GM23248 (cell line): Measurements from ENCODE around the gene P4HTM. TPM values are rescaled to one million over a fixed set of nuclear protein-coding genes. Genes with fewer than 3 reads are reported as not detected.

Experiments
- DNase-seq: peaks from one replicate; pipeline ENCODE4 v3.0.0-alpha.2; 2015
- H2AFZ ChIP-seq: fragments of 200-600 bp; sonication (generic); 2 replicates; pipeline ENCODE4 v1.6.1; 2016; ENCODE audit warnings: antibody characterized with exemption
- H3F3A ChIP-seq: fragments of 200-600 bp; sonication (generic); 2 replicates; pipeline ENCODE4 v1.6.1; 2016; ENCODE audit warnings: mild to moderate bottlenecking, antibody characterized with exemption, mixed run types; ENCODE audit not compliant: insufficient read depth
- H3K27ac ChIP-seq: fragments of 200-600 bp; sonication (generic); 2 replicates; pipeline ENCODE4 v1.5.1; 2016; ENCODE audit warnings: mild to moderate bottlenecking
- H3K27me3 ChIP-seq: fragments of 200-600 bp; sonication (generic); replicated peaks from 2 replicates; pipeline ENCODE4 v1.6.1; 2016; ENCODE audit warnings: mild to moderate bottlenecking; ENCODE audit not compliant: insufficient read depth
- H3K36me3 ChIP-seq: fragments of 200-600 bp; sonication (generic); 2 replicates; pipeline ENCODE4 v1.6.1; 2016; ENCODE audit warnings: low read depth, mild to moderate bottlenecking
- H3K4me1 ChIP-seq: fragments of 200-600 bp; sonication (generic); 2 replicates; pipeline ENCODE4 v1.6.1; 2016; ENCODE audit warnings: mild to moderate bottlenecking; ENCODE audit not compliant: insufficient read depth
- H3K4me2 ChIP-seq: fragments of 200-600 bp; sonication (generic); one replicate; pipeline ENCODE4 v1.6.1; 2016; ENCODE audit warnings: mild to moderate bottlenecking; ENCODE audit not compliant: unreplicated experiment
- H3K4me3 ChIP-seq: fragments of 200-600 bp; sonication (generic); 2 replicates; pipeline ENCODE4 v1.5.1; 2016; ENCODE audit warnings: mild to moderate bottlenecking
- H3K79me2 ChIP-seq: fragments of 200-600 bp; sonication (generic); 2 replicates; pipeline ENCODE4 v1.6.1; 2016; ENCODE audit warnings: mild to moderate bottlenecking; ENCODE audit not compliant: insufficient read depth
- H3K9ac ChIP-seq: fragments of 200-600 bp; sonication (generic); 2 replicates; pipeline ENCODE4 v1.6.1; 2016; ENCODE audit warnings: mild to moderate bottlenecking
- H3K9me2 ChIP-seq: fragments of 200-600 bp; sonication (generic); 2 replicates; pipeline ENCODE4 v1.6.1; 2016; ENCODE audit warnings: mixed run types, mild to moderate bottlenecking, moderate library complexity; ENCODE audit not compliant: insufficient read depth
- H3K9me3 ChIP-seq: fragments of 200-600 bp; sonication (generic); one replicate; pipeline ENCODE4 v1.6.1; 2017; ENCODE audit warnings: low read depth
- H4K20me1 ChIP-seq: fragments of 200-600 bp; sonication (generic); 2 replicates; pipeline ENCODE4 v1.6.0; 2016; ENCODE audit not compliant: insufficient read depth
- EZH2 ChIP-seq: fragments of 200-600 bp; sonication (generic); IDR thresholded peaks from 2 replicates; pipeline ENCODE4 v1.6.1; 2018; ENCODE audit warnings: antibody characterized with exemption, mild to moderate bottlenecking; ENCODE audit not compliant: insufficient read depth, poor library complexity, severe bottlenecking
- EZH2phosphoT487 ChIP-seq: fragments of 200-600 bp; sonication (generic); IDR thresholded peaks from 2 replicates; pipeline ENCODE4 v1.6.1; 2018; ENCODE audit warnings: antibody characterized with exemption, moderate library complexity, mild to moderate bottlenecking, low read depth; ENCODE audit not compliant: insufficient read depth
- WGBS, 2 experiments: methylation state at CpG; one replicate each; pipeline ENCODE4 v1.1.6; 2015 to 2017; ENCODE audit warnings: low lambda C conversion rate in 2 of 2, low coverage in 1 of 2; ENCODE audit errors: missing lambda C conversion rate in 2 of 2; 5-methylcytosine and 5-hydroxymethylcytosine counted together
- in situ Hi-C: fragments of 300-500 bp; cut with MboI; formaldehyde crosslinking; loops from 2 replicates; pipeline ENCODE4 v1.15.0; 2020
- polyA plus RNA-seq: library from polyadenylated mRNA; unstranded; fragments of >200 nt; fragmentation: Nextera tagmentation; extraction: Ambion mirVana; gene quantifications from 2 replicates; pipeline ENCODE4 v1.2.1, GENCODE V29; 2016
- total RNA-seq: library from RNA; depleted of rRNA; stranded (reverse); fragments of >200 nt; shearing (Covaris generic); gene quantifications from 2 replicates; pipeline ENCODE4 v1.2.3, GENCODE V29; 2014

The P4HTM gene
- total and polyA plus RNA-seq, 2 experiments from 2014 or later: 29.7 to 53.6 TPM

DNA sequence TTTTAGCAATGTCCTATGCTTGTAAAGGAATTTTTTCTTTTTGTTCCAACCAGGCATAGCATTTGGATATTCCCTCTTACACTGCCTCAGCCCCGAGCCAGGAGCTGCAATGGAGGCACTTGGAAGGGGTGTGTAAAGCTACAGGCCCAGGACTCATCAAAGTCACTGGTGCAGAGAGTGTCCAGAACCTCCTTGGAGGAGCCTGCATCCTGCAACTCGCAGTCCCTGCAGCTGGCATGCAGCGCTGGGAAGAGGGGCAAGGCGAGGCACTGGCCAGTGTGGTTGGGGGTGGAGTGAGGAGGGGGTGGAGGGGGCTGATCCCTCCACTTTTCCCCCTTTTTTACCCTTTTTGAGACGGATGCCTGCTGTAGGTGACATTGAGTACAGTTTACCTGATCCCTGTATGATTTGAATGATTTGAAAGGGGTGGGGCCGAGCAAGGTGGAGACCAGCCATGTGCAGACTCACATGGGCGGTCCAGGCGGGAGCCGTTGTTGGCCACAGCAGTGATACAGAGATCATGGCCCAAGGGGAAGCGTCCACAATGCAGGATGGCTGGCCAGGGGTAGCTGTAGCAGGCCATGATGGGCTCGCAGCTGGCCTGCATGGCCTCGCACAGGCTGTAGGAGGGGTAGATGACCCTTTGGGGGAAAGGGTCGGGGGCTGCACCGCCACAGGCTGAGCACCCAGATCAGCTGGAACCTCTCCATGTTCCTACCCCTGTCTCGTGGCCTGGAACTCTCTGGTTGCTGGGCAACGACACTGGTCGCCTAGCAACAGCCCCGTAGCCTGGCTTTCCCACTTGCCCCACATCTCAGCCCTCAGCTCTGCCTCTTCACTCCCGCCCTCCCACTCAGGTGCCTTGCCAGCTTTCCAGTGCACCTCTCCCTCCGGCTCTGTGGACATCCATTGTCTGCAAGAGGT is 7.9 kb downstream of the P4HTM start:
- H3K79me2 ChIP-seq: peaks cover 33% of the 10 kb centered on the region
- H3K9me3 ChIP-seq: no peaks in the 10 kb centered on the region
- WGBS, 2 experiments: 74 to 79% methylated on average over 16 to 20 of the region's 20 CpGs
- in situ Hi-C loops: no loop called here
- H4K20me1 ChIP-seq: no peaks in the 10 kb centered on the region
- no peak overlapping the region for H2AFZ ChIP-seq
- no peaks in the 10 kb centered on the region for H3F3A ChIP-seq
- H3K27ac ChIP-seq: no peak overlapping the region
- DNase-seq: no peak
- TF ChIP-seq EZH2phosphoT487 (no peak), EZH2 (no peak)
- H3K4me2 ChIP-seq: no peak overlapping the region
- no peak overlapping the region for H3K9ac ChIP-seq
- H3K4me1 ChIP-seq: no peaks in the 10 kb centered on the region
- H3K36me3 ChIP-seq: no peaks in the 10 kb centered on the region
- H3K27me3 ChIP-seq: no peaks in the 10 kb centered on the region
- H3K4me3 ChIP-seq: no peak overlapping the region
- H3K9me2 ChIP-seq: no peaks in the 10 kb centered on the region

DNA sequence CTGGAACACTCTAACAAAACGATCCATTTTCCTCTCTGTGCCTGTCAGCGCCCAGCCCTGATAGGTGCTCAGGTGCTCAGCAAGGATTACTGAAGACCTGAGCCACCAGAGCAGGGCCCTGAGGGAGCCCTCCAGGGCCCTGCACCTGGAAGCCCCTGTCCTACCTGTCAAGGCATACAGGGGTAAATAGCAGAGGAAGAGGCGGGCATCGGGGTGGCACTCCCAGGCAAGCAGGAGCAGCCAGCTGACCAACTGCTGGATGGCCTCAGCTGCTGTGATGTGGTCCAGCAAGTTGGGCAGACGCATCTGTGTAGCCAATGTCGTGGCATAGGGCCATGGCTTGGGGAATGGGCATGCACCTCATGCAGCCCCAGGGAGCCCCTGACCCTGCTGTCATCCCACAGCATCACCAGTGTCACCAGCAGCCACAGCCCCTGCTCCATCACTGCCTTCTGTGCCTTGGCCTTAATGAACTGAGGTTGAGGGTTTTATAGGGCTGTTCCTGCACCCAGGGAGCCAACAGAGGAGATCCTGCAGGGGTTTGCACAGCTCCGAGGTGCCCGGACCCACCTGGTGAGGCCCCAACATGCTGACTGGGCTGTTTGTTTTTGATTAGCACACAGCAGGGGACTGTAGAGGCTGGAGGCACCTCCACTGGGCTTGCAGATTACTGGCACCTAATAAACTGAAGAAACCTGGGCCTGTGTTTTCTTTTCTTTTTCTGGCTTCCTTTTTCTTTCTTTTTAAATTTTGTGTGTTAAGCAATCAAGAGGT is 9.2 kb downstream of the P4HTM start:
- Histone ChIP-seq H3K9ac (no peak overlapping the region), H3K9me2 (no peaks in the 10 kb centered on the region), H3F3A (no peaks in the 10 kb centered on the region), H3K4me1 (no peaks in the 10 kb centered on the region), H3K27ac (no peak overlapping the region), H3K79me2 (peaks cover 20% of the 10 kb centered on the region), H3K36me3 (no peaks in the 10 kb centered on the region), H4K20me1 (no peaks in the 10 kb centered on the region), H3K9me3 (no peaks in the 10 kb centered on the region), H2AFZ (no peak overlapping the region), H3K4me2 (no peak overlapping the region), H3K4me3 (no peak overlapping the region), H3K27me3 (no peaks in the 10 kb centered on the region)
- TF ChIP-seq EZH2phosphoT487: no peak
- TF ChIP-seq EZH2: no peak
- in situ Hi-C loops: no loop called here
- WGBS, 2 experiments: 84 to 89% methylated on average over 8 of the region's 8 CpGs
- no peak for DNase-seq

DNA sequence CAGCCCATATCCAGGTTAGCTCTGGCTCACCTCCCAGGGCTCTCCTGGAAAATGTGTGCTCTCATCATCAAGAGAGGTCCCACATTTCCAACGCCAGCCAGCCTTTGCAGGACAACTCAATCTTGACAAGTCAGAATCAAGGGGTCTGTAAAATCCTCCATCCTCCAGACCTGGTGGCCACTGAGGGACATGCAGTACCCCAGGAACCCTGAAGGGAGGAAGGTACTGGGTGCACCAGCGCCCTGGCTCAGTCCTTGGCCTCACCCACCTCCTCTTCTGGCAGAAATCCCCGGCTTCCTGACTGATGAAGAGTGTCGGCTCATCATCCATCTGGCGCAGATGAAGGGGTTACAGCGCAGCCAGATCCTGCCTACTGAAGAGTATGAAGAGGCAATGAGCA is 11.1 kb downstream of the P4HTM start:
- Histone ChIP-seq H3K27me3 (no peaks in the 10 kb centered on the region), H3K27ac (no peak overlapping the region), H3K9me2 (no peaks in the 10 kb centered on the region), H3K36me3 (no peaks in the 10 kb centered on the region), H3K4me3 (no peak overlapping the region), H3K9ac (no peak overlapping the region), H3K79me2 (peaks cover 12% of the 10 kb centered on the region), H2AFZ (no peak overlapping the region), H4K20me1 (no peaks in the 10 kb centered on the region), H3K9me3 (no peaks in the 10 kb centered on the region), H3K4me1 (no peaks in the 10 kb centered on the region), H3K4me2 (no peak overlapping the region), H3F3A (no peaks in the 10 kb centered on the region)
- TF ChIP-seq EZH2 (no peak), EZH2phosphoT487 (no peak)
- 86 to 92% methylated on average over 6 of the region's 6 CpGs for WGBS, 2 experiments
- DNase-seq: no peak
- in situ Hi-C loops: no loop called here

DNA sequence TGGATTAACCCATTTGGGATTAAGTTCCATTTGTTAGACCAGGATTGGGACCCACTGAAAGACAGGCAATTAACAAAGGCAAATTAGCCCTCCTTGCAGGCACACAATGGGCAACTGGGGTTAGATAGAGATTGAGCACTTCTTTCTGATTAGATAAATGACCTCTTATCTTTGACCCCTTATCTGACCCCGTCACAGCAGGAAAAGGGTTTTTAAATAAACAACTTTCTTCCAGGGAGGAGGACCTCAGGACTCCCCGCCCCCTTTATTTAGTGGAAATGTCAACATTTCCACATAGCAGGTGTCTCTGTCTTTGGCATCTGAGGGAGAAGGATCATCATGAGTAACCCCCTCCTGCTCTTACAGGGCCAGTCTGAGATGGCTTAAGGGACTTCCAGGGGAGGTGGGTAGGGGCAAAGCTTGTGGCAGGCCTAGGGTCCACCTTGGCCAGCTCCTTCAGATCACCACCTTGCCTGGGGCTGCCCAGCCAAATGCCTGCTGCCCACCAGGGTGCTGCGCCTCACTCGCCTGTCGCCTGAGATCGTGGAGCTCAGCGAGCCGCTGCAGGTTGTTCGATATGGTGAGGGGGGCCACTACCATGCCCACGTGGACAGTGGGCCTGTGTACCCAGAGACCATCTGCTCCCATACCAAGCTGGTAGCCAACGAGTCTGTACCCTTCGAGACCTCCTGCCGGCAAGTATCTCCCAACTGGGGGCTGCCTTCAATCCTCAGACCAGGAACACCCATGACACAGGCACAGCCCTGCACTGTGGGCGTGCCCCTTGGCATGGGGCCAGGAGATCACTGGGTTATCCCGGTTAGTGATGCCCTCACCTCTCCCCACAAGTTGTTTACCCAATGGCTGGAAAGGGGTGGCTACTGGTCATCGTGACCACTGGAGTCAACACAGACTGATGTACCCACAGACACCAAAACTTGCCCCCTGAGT is 14.6 kb downstream of the P4HTM start:
- Histone ChIP-seq H3K27ac (no peak overlapping the region), H3F3A (peaks cover 5% of the 10 kb centered on the region; the same call in 1 of the 2 replicates), H3K79me2 (peaks cover 33% of the 10 kb centered on the region), H2AFZ (no peak overlapping the region), H3K4me2 (no peak overlapping the region), H3K4me3 (no peak overlapping the region), H3K27me3 (no peaks in the 10 kb centered on the region), H3K4me1 (0 out of 2 replicates have a peak, but pooled peaks cover 11% of the 10 kb centered on the region), H3K9me3 (no peaks in the 10 kb centered on the region), H4K20me1 (no peaks in the 10 kb centered on the region), H3K9ac (no peak overlapping the region), H3K36me3 (no peaks in the 10 kb centered on the region), H3K9me2 (no peaks in the 10 kb centered on the region)
- WGBS, 2 experiments: 78 to 79% methylated on average over 16 of the region's 16 CpGs
- TF ChIP-seq EZH2phosphoT487 (no peak), EZH2 (no peak)
- in situ Hi-C loops: no loop called here
- DNase-seq: peak; percentile 27
